HG02623 (cell line): ENCODE measurements around the gene HYDIN.
"Not testable (repeated sequence)": the region's sequence is repeated elsewhere in the genome, so short reads cannot be mapped to it uniquely, and the experiment has no call there.

Experiments used
- ATAC-seq: cut with Tn5 transposase; IDR thresholded peaks from one replicate; pipeline ENCODE4 v1.9.1; 2021; ENCODE audit warnings: moderate library complexity; ENCODE audit not compliant: unreplicated experiment

The HYDIN gene

DNA sequence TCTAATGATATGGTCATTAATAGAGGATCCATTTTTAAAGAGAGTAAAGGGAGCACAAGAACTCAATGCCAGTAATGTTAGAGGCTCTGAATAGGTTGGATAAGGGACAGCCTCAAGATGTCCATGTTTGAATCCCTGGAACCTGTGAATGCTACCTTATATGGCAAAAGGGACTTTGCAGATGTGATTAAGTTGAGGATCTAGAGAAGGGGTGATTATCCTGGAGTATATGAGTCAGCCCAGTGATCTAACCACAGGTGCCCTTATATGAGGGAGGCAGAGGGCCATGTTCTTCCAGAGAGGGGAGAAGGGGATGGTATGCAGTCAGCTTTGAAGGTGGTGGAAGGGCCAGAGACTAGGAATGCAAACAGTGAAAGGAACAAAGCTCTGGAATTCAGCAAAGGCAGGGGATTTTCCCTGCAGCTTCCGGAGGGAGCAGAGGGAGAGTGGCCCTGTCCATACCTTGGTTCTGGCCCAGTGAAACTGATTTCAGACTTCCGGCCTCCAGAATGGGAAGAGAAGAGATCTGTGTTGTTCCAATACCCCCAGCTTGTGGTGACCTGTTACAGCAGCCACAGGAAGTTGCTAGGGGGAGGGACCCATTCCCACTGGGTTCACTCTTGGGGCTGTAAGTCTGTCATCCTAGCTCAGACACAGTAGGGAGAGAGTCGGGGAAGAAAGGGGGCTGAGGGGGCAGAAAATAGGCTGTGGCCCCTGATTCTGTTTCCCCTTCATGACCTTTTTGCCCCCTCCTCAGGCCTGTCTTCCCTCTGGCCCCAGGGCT lies 220.9 kb downstream of the HYDIN start:
- not testable (repeated sequence) for ATAC-seq

DNA sequence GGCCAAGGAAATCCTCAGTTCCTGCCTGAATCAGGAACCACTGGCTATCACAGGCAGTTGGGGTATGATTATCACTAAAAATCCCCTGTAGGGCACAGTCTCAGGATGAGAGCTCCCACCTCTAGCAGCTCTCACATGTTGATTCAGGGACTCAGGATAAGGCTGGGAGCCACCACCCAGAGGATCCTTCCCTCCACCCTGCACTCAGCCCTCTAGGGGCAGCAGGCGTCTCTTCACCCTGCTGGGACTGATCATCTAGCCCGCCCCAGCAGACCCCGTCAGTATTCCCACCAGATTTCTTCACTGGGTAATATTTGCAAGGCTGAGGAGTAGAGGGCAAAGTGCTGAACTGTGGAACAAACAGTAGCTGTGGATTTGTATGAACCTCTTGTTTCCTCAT lies 224.0 kb downstream of the HYDIN start:
- not testable (repeated sequence) for ATAC-seq

DNA sequence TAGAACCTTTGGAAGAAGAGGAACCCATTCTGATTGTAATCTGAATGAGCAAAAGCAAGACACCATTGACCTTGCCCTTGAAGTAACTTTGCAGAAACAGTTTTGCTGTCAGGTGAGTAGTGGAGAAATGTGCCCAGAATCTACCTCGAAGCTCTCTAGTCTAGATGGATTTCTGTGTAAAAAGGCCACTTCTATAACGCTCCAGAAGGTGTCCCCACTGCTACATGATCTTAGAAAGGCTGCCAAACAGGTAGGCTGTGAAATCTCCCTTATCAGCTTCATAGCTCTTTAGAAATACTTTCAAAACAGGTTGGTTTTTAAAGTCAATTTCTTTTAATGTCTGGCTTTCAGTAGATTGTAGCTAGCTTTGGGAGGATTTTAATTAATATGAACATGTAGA lies 230.8 kb downstream of the HYDIN start:
- ATAC-seq: not testable (repeated sequence)

DNA sequence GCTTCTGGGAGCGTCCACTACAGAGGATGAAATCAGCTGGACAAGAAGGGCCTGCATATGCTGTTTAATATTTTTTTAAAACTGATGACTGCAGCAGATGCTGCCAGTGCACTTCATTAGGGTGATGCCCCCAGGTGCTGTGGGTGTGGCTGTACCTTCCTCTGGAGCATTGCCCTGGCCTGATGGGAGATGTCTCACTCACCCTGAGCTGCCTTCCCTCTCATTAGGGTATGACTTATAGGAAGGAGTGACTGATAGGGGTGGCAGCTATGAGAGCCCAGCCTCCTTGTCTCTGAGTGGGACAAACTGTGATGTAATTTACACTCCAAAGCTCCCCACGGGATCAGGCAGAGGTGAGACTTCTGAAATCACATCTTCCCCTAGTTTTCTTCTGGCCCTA lies 234.7 kb downstream of the HYDIN start:
- not testable (repeated sequence) for ATAC-seq

DNA sequence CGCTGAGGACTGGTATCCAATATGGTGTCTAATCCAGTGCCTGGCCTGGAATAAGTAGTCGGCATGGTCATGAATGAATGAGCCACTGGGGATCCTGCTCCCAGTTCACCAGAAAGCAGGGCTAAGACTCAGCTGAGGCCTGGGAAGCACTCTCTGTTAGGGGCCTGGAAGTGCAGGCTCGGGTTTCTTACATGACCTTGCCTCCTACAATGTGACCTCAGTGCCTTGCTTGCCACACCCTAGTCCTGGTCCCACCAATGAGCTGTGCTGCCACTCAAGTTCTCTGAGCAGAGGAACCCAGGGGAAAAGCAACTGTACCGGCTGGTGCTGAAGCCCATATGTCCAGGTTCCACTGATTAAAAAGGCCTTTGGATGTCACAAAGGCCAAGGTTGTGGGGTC lies 238.0 kb downstream of the HYDIN start:
- ATAC-seq: not testable (repeated sequence)

DNA sequence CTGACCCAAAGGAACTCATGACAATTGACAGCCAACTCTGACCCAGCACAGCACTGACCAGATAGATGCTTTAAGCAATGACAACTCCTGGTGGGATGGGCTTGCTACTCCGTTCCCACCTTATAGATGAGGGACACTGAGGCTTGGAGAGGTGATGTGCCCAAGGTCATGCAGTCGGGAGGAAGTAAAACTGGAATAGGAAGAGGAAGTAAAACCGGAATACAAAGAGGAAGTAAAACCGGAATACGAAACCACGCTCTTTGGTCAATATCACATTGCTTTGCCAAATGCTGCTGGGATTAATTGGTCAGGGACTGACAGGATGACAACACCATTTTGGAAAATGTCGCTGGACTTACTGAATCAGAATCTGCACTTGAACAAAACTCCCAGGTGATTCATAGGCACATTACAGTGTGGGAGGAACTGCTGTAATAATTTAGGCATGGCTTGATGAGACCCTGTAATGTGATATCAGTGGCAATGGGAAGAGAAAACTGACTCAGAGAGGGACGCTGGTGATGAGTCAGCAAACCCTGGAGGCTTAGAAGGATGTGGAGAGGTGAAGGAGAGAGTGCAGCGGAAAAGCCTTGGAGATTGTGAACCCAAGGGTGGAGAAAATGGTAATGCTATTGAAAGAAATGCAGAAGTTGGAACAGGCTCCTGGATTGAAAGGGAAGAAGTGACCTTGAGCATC lies 243.4 kb downstream of the HYDIN start:
- not testable (repeated sequence) for ATAC-seq

DNA sequence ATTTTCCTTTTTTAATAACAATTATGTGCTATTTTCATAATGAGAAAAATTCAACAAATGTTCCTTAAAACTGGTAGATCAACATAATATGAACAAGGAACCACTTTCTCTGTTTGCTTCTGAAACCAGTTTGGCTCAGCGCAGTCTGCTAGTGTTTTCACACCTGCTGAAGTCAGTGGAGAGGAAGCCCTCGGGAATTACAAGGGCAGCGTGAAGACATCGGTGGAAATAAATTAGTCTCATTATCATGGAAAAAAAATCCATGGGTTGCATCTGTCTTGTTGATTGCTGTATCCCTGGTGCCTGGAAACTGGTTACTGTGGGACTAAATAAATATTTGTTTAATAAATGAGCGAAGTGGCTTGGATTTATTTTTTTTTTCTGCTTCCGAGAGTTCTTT lies 245.8 kb downstream of the HYDIN start:
- ATAC-seq: not testable (repeated sequence)

DNA sequence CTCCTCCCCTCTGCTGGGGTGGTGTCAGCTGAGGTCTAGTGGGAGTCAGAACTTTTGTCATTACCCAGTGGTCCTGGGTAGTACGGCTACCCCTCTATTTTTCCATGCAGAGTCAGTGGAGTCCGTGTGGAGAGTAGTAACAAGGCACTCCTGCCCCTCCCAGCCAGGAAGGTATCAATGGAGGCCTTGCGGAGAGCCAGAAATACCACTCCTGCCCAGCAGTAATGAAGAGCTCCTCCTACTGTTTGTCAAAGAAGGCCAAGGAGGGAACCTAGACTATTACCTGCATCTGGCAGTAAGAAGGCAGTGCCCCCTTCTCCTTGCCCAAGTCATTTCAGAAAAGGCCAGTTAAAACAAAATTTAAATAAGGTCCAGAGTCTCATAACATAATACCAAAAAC lies 262.2 kb downstream of the HYDIN start:
- not testable (repeated sequence) for ATAC-seq

DNA sequence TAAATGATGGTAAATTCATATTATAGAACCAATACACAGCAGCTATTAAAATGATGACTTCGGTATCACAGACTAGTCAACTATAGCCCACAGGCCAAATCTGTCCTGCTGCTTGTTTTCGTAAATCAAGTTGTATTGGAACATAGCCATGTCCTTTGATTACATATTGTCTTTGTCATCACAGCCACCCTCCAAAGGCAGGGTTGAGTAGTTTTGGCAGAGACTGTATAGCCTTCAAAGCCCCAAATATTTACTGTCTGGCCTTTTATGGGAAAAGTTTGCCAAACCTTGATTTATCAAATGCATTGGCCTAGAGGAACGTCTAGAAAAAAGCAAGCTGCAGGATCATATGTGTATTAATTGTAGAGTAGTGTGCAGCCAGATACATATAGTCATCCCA lies 270.4 kb downstream of the HYDIN start:
- ATAC-seq: not testable (repeated sequence)

DNA sequence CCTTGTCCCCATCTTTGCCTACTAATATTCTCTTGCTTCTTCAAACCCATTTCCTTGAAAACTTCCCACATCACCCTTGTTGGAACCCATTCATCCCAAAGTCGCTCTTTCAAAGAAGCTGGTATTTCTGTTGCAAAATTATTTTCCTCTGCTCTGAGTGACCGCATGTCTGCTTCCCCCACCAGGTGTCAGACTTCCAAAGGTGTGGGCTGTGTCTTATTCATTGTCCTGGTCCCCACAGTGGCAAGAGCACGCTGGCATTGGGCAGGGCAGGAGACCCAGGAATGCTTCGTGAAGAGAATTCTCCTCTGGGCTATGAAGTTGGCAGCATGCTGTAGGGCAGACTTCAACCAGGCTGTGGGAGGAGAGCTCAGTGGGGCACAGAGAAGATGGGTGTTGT lies 275.6 kb downstream of the HYDIN start:
- not testable (repeated sequence) for ATAC-seq

DNA sequence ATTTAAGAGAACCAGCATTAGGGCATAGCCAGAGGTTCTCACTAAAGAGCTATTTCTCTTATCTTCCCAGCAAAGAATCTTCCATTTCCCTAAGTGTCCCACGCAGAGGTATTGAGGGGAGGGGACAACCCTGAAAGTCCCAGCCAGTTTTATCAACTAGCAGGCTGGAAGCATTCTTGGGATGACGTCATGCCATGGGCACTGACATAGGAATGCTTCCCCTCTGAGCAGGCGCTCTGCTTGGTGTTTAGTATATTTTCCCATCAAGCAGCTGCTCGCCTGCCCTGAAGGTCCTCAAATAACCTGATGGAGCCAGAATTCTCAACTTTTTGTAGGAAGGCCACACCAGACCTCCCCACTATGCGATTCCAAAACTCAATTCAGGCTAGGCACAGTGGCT lies 276.7 kb downstream of the HYDIN start:
- ATAC-seq: not testable (repeated sequence)

DNA sequence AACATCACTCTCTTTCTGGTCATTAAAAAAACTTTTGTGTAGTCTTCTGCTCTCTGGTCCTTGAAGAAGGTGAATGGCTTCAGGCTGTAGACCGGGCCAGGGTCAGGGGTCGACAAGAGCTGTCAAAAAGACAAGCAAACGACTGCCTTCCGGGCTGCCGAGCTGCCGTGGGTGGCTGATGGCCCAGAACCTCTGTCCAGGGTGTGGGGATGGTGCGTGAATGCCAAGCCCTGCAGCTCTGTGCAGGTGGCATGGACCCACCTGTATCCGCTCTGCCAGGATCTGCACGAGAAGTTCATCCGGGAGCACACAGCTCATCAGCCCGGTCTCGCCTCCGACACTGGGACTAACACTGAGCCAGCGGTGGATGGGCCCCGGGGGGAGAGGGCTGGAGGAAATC lies 287.0 kb downstream of the HYDIN start:
- ATAC-seq: not testable (repeated sequence)

DNA sequence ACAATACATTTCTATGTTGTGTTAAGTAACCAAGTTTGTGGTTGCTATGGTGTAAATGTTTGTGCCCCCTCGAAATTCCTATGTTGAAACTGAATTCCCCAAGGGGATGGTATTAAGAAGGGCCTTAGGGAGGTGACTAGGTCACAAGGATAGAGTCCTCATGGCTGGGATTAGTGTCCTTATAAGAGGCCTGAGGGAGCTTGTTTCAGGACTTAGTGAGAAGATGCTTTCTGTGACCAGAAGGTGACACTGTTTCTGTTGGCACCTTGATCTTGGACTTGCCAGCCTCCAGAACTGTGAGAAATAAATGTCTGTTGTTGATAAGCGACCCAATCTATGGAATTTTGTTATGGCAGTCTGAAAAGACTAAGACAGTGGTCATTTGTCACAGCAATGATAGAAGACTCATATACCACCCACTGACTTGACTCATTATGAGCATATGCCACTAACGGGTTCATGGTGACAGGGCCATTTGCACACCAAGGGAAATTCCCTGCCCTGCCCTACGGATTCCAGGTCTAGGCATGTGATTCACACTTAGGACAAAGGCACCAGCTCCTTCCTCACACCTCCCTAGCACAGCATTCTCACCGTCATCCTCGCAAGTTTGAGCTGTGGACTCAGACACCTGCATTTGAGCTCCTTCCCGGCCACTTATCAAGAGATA lies 290.7 kb downstream of the HYDIN start:
- not testable (repeated sequence) for ATAC-seq

DNA sequence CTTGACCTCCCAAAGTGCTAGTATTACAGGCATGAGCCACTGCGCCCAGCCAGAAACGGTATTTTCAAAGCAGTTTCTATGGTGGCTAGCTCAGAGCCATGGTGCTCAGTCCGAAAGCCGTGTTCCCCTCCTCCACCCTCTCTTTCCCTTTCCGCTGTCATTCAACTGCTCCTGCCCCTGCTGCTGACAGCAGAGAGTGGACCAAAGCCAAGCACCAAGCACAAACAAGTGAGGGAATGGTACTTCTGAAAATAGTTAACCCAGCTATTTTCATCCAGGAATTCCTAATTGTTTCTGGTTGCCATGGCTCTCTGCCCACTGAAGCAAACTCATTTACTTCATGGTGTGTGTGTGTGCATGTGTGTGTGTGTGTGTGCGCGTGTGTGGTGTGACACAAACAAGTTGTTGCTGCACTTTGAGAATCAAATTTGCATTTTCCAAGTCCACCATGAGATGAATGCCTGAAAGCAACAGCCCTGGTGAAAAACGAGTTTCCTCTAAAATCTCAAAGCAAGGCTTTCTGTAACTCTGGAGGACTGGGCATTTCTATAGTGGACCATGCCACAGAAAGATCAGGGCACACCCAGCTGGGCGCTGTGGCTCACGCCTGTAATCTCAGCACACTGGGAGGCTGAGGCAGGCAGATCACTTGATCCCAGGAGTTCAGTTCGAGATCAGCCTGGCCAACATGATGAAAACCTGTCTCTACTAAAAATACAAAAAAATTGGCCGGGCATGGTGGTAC lies 293.6 kb downstream of the HYDIN start:
- not testable (repeated sequence) for ATAC-seq

DNA sequence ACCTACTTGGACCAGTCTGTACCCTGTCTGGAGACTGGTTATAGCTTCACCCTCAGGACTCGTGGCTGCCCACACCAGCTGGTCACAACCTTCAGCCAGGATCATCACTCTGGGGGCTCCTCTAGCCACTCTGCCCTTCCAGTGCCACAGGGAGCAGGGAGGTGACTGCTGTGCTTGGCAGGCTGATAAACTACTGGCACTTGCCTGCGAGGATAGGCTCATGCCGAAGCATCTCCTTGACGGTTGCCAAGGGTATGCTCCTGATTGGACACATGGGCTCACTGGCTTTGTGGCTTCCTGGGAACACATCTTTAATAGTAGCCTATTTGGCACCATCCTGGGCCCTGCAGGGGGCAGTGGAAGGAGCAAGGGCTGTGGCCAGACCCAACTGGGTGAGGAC lies 295.2 kb downstream of the HYDIN start:
- ATAC-seq: not testable (repeated sequence)

DNA sequence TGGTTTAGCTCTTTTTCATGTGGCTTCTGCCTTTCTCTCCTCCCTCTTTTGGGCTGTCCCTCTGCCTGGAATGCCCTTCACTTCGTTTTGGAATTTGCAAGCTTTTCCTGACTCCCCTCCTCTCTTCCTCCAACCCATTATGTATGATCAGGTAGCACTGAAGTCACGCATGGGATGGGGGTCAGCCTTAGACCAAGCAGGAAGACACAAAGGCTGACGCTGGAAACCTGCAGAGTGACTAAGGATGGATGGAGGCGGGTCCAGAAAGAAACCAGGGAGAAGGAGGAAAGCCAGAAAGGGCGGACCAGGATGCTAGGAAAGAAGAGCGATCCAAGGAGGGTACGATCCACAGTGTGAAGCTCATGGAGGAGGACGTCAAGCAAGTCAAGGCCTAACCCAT lies 296.8 kb downstream of the HYDIN start:
- not testable (repeated sequence) for ATAC-seq

DNA sequence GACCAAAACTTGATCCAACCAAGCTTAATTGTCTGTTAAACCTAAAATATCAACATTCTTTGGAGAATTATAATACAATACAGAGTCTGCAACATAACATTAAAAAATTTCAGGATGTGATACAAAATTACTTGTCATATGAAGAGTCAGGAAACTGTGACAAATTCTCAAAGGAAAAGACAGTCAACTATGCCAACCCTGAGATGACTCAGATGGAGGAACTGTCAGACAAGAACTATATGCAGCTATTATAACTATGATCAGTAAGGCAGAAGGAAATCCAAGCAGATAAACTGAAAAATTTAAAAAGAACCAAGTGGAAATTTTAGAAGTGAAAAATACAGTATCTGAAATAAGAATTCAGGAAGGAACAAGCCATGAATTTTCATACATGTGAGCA lies 299.8 kb downstream of the HYDIN start:
- ATAC-seq: not testable (repeated sequence)

DNA sequence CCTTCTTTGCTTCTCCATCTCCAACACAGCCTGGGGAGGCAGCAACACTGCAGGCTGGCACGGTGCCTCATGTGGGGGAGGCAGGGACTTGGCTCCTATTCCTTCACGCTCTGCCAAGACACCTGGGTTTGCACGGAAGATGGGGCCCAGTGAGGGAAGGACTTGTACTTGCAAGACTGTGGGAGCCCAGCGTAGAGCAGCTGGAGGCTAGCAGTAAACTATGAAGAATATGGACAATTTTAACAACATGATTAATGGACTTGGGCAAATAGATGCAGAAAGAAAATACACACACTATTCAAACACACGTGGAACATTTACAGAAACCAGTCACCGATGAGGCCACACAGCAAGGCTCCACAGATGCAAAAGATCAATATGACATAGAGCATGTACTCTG lies 308.4 kb downstream of the HYDIN start:
- ATAC-seq: not testable (repeated sequence)

DNA sequence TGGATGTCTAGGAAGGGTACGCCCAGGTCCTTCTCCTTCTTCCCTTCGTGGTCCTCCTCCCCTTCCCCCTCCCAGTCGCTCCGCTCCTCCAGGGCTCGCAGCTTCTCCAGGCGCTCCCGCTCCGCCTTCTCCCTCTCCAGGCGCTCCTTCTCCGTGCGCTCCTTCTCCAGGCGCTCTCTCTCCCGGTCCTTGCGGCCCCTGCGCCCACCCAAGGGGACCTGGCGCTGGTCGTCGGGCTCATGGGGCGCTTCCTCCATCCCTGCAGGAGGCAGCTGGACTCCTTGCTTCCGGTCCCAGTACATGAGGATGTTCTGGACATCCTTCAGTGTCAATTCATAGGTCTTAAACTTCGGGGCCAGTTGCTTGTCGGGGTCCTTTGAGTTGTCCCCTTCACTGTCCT lies 309.9 kb downstream of the HYDIN start:
- not testable (repeated sequence) for ATAC-seq

DNA sequence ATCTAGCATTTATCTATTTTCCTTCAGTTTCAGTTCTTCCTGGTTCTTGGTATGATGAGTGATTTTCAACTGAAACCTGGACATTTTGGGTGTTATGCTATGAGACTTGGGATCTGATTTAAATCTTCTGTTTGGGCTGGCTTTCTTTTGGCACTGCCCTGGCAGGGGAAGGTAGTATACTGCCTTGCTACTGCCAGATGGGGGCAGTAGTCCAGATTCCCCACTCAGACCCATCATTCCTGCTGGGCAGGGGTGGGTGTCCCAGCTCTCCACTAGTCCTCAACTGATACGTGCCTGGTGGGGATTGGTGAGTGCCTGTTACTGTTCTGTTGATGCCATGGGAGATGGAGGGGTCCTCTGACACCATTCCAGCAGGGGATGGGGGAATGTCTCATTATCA lies 342.3 kb downstream of the HYDIN start:
- not testable (repeated sequence) for ATAC-seq

DNA sequence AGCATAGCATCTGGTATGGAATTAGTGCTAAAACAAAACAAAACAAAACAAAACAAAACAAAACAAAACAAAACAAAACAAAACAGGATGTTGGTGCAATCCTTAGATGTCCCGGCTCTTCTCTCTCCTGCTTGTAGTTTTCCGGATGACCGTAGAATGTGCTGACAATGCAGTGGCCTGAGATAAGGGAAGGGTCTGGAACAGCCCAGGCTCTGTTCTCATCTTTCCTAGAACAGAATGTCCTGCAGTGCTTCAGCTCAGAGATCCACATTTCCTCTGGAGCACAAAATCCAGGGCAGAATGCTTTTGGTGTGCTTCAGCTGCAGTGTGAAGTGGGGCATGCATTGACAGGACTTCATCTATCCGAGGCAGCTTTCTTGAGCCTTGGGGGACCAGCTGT lies 345.9 kb downstream of the HYDIN start:
- ATAC-seq: not testable (repeated sequence)
